B cell (primary cell): Measurements from ENCODE around the gene ZFP69. TPM values are rescaled to one million over a fixed set of nuclear protein-coding genes. Genes with fewer than 3 reads are reported as not detected.

Experiments
- ATAC-seq: fragments of 200-7000 bp; cut with Tn5 transposase; one replicate; pipeline ENCODE4 v1.10.0; 2021; ENCODE audit warnings: low read depth, mild to moderate bottlenecking, moderate number of reproducible peaks, moderate library complexity
- CTCF ChIA-PET: fragments of 350-600 bp; sonication (Branson Sonifier 250); formaldehyde crosslinking; loops from one replicate; lab custom pipeline; 2021; ENCODE audit warnings: antibody characterized with exemption, inconsistent platforms; lab: Charles Lee
- POLR2A ChIA-PET: fragments of 350-600 bp; sonication (Branson Sonifier 250); formaldehyde crosslinking; loops from one replicate; lab custom pipeline; 2021; ENCODE audit warnings: antibody characterized with exemption; lab: Charles Lee
- DNase-seq: peaks from one replicate; pipeline ENCODE4 v3.0.0; 2013
- H2AFZ ChIP-seq: 2 replicates; pipeline ENCODE4 v1.6.1; 2012; ENCODE audit warnings: mild to moderate bottlenecking, low read depth, low read length; ENCODE audit not compliant: insufficient read depth, poor library complexity, severe bottlenecking
- H3K27ac ChIP-seq, 2 donors: 1 replicate in 1 of 2; 2 replicates in 1 of 2; pipeline ENCODE4 v1.5.1; 2012 to 2013; ENCODE audit warnings: low read length in 2 of 2, mild to moderate bottlenecking in 2 of 2, moderate library complexity in 1 of 2
- H3K27me3 ChIP-seq, 4 experiments: fragments of 200-600 bp in 1 of 4; sonication (generic) in 1 of 4; replicated peaks in 1 of 4; 1 replicate in 2 of 4; 2 replicates in 2 of 4; pipeline versions ENCODE4 v1.6.1 to v1.7.0; 2013 to 2016; ENCODE audit warnings: low read length in 3 of 4, mild to moderate bottlenecking in 2 of 4, mixed read lengths in 1 of 4, moderate library complexity in 1 of 4; ENCODE audit not compliant: insufficient read depth in 4 of 4, control insufficient read depth in 3 of 4; ENCODE audit errors: control extremely low read depth in 1 of 4
- H3K36me3 ChIP-seq, 2 experiments: replicated peaks in 1 of 2; 1 replicate in 1 of 2; 2 replicates in 1 of 2; pipeline versions ENCODE4 v1.6.1 to v1.7.1; 2013; ENCODE audit warnings: low read length in 1 of 2; ENCODE audit not compliant: insufficient read depth in 2 of 2, control insufficient read depth in 1 of 2; ENCODE audit errors: control extremely low read depth in 1 of 2, extremely low read depth in 1 of 2
- H3K4me1 ChIP-seq, 2 donors: fragments of 200-600 bp in 1 of 2; sonication (generic) in 1 of 2; 1 replicate in 1 of 2; 2 replicates in 1 of 2; pipeline versions ENCODE4 v1.5.1 to v1.6.1; 2013 to 2017; ENCODE audit warnings: low read length in 2 of 2; ENCODE audit not compliant: control insufficient read depth in 2 of 2, insufficient read depth in 2 of 2
- H3K4me2 ChIP-seq: replicated peaks from 2 replicates; pipeline ENCODE3; 2012; ENCODE audit warnings: mild to moderate bottlenecking, low read depth, low read length; ENCODE audit not compliant: poor library complexity, severe bottlenecking
- H3K4me3 ChIP-seq, 5 experiments: fragments of 200-600 bp in 1 of 5; sonication (generic) in 1 of 5; 1 replicate in 3 of 5; 2 replicates in 2 of 5; pipeline versions ENCODE4 v1.5.1 to v1.7.0; 2011 to 2016; ENCODE audit warnings: low read length in 4 of 5, mild to moderate bottlenecking in 4 of 5, low read depth in 2 of 5, control low read depth in 1 of 5, moderate library complexity in 1 of 5; ENCODE audit not compliant: insufficient read depth in 1 of 5; ENCODE audit errors: control extremely low read depth in 1 of 5, extremely low read depth in 1 of 5
- H3K79me2 ChIP-seq: fragments of 200-600 bp; sonication (generic); one replicate; pipeline ENCODE4 v1.6.0; 2016; ENCODE audit warnings: low read length; ENCODE audit not compliant: control insufficient read depth, insufficient read depth
- H3K9ac ChIP-seq: fragments of 200-600 bp; sonication (generic); 2 replicates; pipeline ENCODE4 v1.6.1; 2017; ENCODE audit warnings: mild to moderate bottlenecking, low read length, moderate library complexity
- H3K9me3 ChIP-seq, 3 donors: one replicate each; pipeline versions ENCODE4 v1.6.1 to v1.7.1; 2013; ENCODE audit warnings: low read length in 2 of 3; ENCODE audit not compliant: control insufficient read depth in 2 of 3, insufficient read depth in 1 of 3; ENCODE audit errors: control extremely low read depth in 1 of 3
- H4K20me1 ChIP-seq: 2 replicates; pipeline ENCODE4 v1.6.0; 2012; ENCODE audit warnings: mild to moderate bottlenecking, low read length; ENCODE audit not compliant: insufficient read depth, control insufficient read depth, poor library complexity, severe bottlenecking
- H3K27ac Mint-ChIP-seq: one replicate; pipeline ENCODE4 v1.8.0; 2021; ENCODE audit warnings: mixed read lengths
- H3K27me3 Mint-ChIP-seq: one replicate; pipeline ENCODE4 v1.8.0; 2021; ENCODE audit warnings: mixed read lengths
- H3K4me1 Mint-ChIP-seq: one replicate; pipeline ENCODE4 v1.8.0; 2021; ENCODE audit warnings: mixed read lengths
- H3K4me3 Mint-ChIP-seq: one replicate; pipeline ENCODE4 v1.8.0; 2021; ENCODE audit warnings: mixed read lengths
- H3K9me3 Mint-ChIP-seq: one replicate; pipeline ENCODE4 v1.8.0; 2022; ENCODE audit warnings: mixed read lengths; ENCODE audit not compliant: insufficient read depth
- EZH2 ChIP-seq: IDR thresholded peaks from 2 replicates; pipeline ENCODE4 v1.6.1; 2012; ENCODE audit warnings: borderline replicate concordance, low read depth, mild to moderate bottlenecking, moderate library complexity, low read length; ENCODE audit not compliant: insufficient read depth, poor library complexity, severe bottlenecking
- WGBS: methylation state at CpG from one replicate; pipeline ENCODE4 v1.1.5; 2013; ENCODE audit warnings: missing lambda C conversion rate; ENCODE audit not compliant: insufficient coverage; 5-methylcytosine and 5-hydroxymethylcytosine counted together
- intact Hi-C: fragments of 100-400 bp; cut with micrococcal nuclease; formaldehyde crosslinking; loops from one replicate; pipeline ENCODE4 v1.10.0; 2022
- polyA plus RNA-seq: library from polyadenylated mRNA; depleted of rRNA; stranded (reverse); fragments of >200 nt; gene quantifications from 2 replicates; pipeline ENCODE4 v1.2.3, GENCODE V29; 2012
- total RNA-seq, 2 donors: library from RNA; stranded (reverse); fragments of 120-200 nt in 1 of 2; gene quantifications; 1 replicate in 1 of 2; 2 replicates in 1 of 2; pipeline versions ENCODE4 v1.2.3 to v1.2.4, GENCODE V29; 2013 to 2022
- TF ChIP-seq, protein P1 (sequence below): fragments of 200-600 bp; IDR thresholded peaks from one replicate; pipeline ENCODE4 v1.8.0; 2022; ENCODE audit warnings: antibody characterized with exemption, mild to moderate bottlenecking

The ZFP69 gene
- total and polyA plus RNA-seq, 2 donors (not counting 1 experiment from before 2014, with no cell fraction given) = 2.9 to 7.5 TPM

DNA sequence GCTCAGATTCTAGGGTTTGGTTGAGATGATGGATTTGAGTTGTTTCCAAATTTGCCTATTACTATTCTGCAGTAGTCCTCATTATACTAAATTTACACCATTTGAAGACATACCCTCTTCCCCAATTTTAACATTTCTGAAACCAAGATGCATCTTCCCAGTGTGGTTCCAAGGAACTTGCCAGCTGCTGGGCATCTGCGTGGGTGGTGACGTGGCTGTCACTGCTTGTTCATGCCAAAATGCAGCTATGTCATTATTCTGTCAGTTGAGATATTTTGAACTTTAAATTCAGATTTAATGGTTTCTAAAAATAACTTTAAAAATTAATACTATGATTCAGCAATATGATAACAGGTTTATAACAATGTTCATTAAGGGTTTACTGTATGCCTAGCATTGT lies 1.2 kb downstream of the ZFP69 start:
- Histone ChIP-seq H3K4me2 (peak overlapping the region; percentile 91), H3K4me1 (peaks cover 8 to 14% of the 10 kb centered on the region in 2 donors), H3K9me3 (peaks cover 0 to 14% (median 11%) of the 10 kb centered on the region in 3 donors), H3K27ac (no peak overlapping the region), H3K4me3 (peak overlapping the region in 1 of 5 experiments; percentile 83), H4K20me1 (no peaks in the 10 kb centered on the region), H3K27me3 (no peaks in the 10 kb centered on the region), H3K79me2 (no peaks in the 10 kb centered on the region), H3K36me3 (peaks cover 4 to 11% of the 10 kb centered on the region in 2 experiments), H2AFZ (peak overlapping the region; percentile 91), H3K9ac (peak overlapping the region; percentile 79)
- WGBS = no CpG with 5 or more reads among the region's 2 CpGs
- Mint-ChIP-seq H3K27ac (peak overlapping the region; percentile 87), H3K4me3 (peak overlapping the region; percentile 93), H3K9me3 (peaks cover 18% of the 10 kb centered on the region), H3K4me1 (peaks cover 18% of the 10 kb centered on the region), H3K27me3 (no peaks in the 10 kb centered on the region)
- ATAC-seq (no peak), DNase-seq (no peak)
- CTCF ChIA-PET = interaction anchor here (1.0 to 2.8 kb wide), 2 partner anchors 39 to 54 kb away, joined by 3 to 11 read pairs; no protein-coding TSS in a partner anchor
- intact Hi-C loops = loop anchor here (10.0 kb wide), 1 partner anchor 217 kb away; the partner anchor contains the start of gene NFYC
- TF ChIP-seq, protein P1, sequence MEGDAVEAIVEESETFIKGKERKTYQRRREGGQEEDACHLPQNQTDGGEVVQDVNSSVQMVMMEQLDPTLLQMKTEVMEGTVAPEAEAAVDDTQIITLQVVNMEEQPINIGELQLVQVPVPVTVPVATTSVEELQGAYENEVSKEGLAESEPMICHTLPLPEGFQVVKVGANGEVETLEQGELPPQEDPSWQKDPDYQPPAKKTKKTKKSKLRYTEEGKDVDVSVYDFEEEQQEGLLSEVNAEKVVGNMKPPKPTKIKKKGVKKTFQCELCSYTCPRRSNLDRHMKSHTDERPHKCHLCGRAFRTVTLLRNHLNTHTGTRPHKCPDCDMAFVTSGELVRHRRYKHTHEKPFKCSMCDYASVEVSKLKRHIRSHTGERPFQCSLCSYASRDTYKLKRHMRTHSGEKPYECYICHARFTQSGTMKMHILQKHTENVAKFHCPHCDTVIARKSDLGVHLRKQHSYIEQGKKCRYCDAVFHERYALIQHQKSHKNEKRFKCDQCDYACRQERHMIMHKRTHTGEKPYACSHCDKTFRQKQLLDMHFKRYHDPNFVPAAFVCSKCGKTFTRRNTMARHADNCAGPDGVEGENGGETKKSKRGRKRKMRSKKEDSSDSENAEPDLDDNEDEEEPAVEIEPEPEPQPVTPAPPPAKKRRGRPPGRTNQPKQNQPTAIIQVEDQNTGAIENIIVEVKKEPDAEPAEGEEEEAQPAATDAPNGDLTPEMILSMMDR = no peak
- TF ChIP-seq EZH2 = no peak
- POLR2A ChIA-PET = interaction anchor here (0.6 to 0.7 kb wide), 2 partner anchors 225 to 608 kb away, joined by 3 to 4 read pairs; no protein-coding TSS in a partner anchor

DNA sequence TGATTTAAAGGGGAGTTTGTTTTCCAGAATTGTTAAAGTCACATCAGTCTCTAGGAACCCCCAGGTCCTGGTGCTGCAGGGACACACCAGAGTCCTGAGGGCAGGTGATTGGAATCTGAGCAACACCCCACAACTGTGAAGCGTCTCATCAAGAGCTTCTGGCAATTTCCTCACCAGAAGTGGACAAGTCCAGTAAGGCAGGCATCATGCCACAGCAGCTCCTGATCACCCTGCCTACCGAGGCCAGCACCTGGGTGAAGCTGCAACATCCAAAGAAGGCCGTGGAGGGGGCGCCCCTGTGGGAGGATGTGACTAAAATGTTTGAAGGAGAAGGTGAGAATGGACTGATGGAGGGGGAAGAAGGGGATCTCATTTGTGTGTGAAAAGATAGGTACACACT lies 2.1 kb downstream of the ZFP69 start:
- Mint-ChIP-seq H3K27me3 (no peaks in the 10 kb centered on the region), H3K4me1 (peaks cover 18% of the 10 kb centered on the region), H3K27ac (peak overlapping the region; percentile 12), H3K9me3 (peaks cover 15% of the 10 kb centered on the region), H3K4me3 (peak overlapping the region; percentile 42)
- no peak overlapping the region for H3K9ac ChIP-seq
- no peaks in the 10 kb centered on the region for H3K27me3 ChIP-seq
- no peak overlapping the region for H2AFZ ChIP-seq
- no peak overlapping the region for H3K4me2 ChIP-seq
- peaks cover 0 to 20% (median 12%) of the 10 kb centered on the region in 3 donors for H3K9me3 ChIP-seq
- no peak overlapping the region for H3K27ac ChIP-seq
- no peaks in the 10 kb centered on the region for H3K79me2 ChIP-seq
- no peak overlapping the region for H3K4me3 ChIP-seq
- peaks cover 4 to 11% of the 10 kb centered on the region in 2 experiments for H3K36me3 ChIP-seq
- WGBS = 86% methylated on average over 4 of the region's 4 CpGs
- H3K4me1 ChIP-seq = peaks cover 8 to 14% of the 10 kb centered on the region in 2 donors
- intact Hi-C loops = loop anchor here (10.0 kb wide), 1 partner anchor 216 kb away; the partner anchor contains the start of gene NFYC
- ChIA-PET CTCF (interaction anchor here (0.6 kb wide), 1 partner anchor 72 kb away, joined by 5 read pairs; no protein-coding TSS in a partner anchor), POLR2A (no interaction called here)
- TF ChIP-seq, protein P1 = no peak
- no peak for TF ChIP-seq EZH2
- no peak for DNase-seq
- no peaks in the 10 kb centered on the region for H4K20me1 ChIP-seq
- no peak for ATAC-seq
